AG10803 (cell line): ENCODE results near the gene SREBF2.

Experiments used
- DNase-seq: peaks from one replicate; pipeline ENCODE4 v3.0.0; 2010; ENCODE audit warnings: low read depth
- H3K4me3 ChIP-seq: 2 replicates; pipeline ENCODE4 v1.5.1; 2011; ENCODE audit warnings: mild to moderate bottlenecking, low read length, control low read depth
- CTCF ChIP-seq: conservative IDR thresholded peaks from 2 replicates; pipeline ENCODE4 v1.5.1; 2011; ENCODE audit warnings: mild to moderate bottlenecking, low read length, control low read depth, inconsistent platforms

SREBF2 gene

GRCh38 chr22:41826430-41827383 lies 6.2 kb upstream of the SREBF2 start:
- DNase-seq = no peak
- no peak for TF ChIP-seq CTCF
- no peak overlapping the region for H3K4me3 ChIP-seq

- no peak for DNase-seq
- no peak overlapping the region for H3K4me3 ChIP-seq
- no peak for TF ChIP-seq CTCF
Measured at GRCh38 chr22:41827671-41828070, 5.2 kb upstream of the SREBF2 start.

- no peak overlapping the region for H3K4me3 ChIP-seq
- TF ChIP-seq CTCF = no peak
- DNase-seq = no peak
Measured at GRCh38 chr22:41828516-41828915, 4.4 kb upstream of the SREBF2 start.

- no peak overlapping the region for H3K4me3 ChIP-seq
- no peak for DNase-seq
- no peak for TF ChIP-seq CTCF
Measured at GRCh38 chr22:41830174-41830573, 2.7 kb upstream of the SREBF2 start.

- DNase-seq = peak; percentile 32
- TF ChIP-seq CTCF = no peak
- H3K4me3 ChIP-seq = no peak overlapping the region
Measured at GRCh38 chr22:41831383-41831782, 1.5 kb upstream of the SREBF2 start.

GRCh38 chr22:41831828-41832552 lies 915 bp upstream of the SREBF2 start:
- peak overlapping the region; percentile 77 for H3K4me3 ChIP-seq
- TF ChIP-seq CTCF = no peak

More at GRCh38 chr22:41831828-41832552, 915 bp upstream of the SREBF2 start:
- DNase-seq = no peak
